Measurements from ENCODE around the gene FAM171A1. TPM values are rescaled to one million over a fixed set of nuclear protein-coding genes. Genes with fewer than 3 reads are reported as not detected.
"Not testable (repeated sequence)": the region's sequence is repeated elsewhere in the genome, so short reads cannot be mapped to it uniquely, and the experiment has no call there.

Gene FAM171A1
- total RNA-seq, 1 experiment from 2014 or later: 3.6 TPM

DNA sequence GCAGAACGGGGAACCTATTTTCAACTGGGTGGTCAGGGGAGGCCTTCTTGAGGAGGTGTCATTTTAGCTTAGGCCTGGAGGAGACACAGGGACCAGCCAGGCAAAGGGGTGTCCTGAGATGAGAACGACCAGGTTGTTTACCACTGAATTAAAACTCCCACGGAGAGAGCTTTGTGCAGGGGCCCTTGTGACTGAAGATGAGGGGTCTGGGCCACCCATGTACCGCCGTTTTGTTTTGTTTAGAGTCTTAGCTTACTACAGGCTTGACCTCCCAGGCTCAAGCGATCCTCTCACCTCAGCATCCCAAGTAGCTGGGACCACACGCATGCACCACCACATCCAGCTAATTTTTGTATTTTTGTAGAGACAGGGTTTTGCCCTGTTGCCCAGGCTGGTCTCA, 80.4 kb downstream of the FAM171A1 start:
- no peak for DNase-seq (ENCODE audit: low read depth)

DNA sequence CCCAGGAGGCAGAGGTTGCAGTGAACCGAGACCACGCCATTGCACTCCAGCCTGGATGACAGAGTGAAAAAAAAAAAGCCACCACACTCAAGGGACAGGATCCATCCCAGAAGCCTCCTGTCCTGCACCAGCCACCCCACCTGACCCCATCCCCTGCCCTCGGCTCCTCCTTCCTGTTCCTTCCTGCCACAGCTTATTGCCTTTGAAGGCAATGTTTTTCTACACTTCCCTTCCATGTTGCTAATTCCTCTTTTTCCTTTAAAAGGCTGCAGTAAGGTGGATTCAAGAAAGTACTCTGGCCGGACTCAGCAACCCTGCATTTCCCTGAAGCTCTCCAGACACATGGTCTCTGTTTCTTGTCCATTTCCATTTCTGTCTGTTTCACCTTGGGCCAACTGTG, 80.9 kb downstream of the FAM171A1 start:
- DNase-seq (ENCODE audit: low read depth): no peak

- no peak for DNase-seq (ENCODE audit: low read depth)
Observed at GRCh38 chr10:15280974-15281373, 90.1 kb downstream of the FAM171A1 start.

DNA sequence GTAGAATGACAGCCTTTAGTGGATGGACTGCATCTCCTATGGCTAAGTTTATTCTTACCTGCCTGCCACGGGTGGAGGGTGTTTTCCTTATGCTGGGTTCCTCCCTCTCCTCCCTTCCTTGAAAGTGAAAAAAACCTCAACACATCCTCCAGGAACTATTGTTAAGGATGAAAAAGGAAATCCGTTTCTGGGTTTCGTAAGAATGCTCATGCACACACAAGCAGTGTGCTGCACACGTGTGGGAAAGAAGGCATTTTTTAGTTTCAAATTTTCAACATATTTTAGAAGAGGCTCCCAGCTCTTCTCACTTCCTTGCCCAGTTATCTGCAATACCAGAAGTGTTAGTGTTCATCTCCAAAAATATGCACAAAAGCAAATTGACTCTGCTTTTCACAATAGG, 90.6 kb downstream of the FAM171A1 start:
- no peak for DNase-seq (ENCODE audit: low read depth)

- DNase-seq (ENCODE audit: low read depth): no peak
Observed at GRCh38 chr10:15279236-15279635, 91.9 kb downstream of the FAM171A1 start.

DNA sequence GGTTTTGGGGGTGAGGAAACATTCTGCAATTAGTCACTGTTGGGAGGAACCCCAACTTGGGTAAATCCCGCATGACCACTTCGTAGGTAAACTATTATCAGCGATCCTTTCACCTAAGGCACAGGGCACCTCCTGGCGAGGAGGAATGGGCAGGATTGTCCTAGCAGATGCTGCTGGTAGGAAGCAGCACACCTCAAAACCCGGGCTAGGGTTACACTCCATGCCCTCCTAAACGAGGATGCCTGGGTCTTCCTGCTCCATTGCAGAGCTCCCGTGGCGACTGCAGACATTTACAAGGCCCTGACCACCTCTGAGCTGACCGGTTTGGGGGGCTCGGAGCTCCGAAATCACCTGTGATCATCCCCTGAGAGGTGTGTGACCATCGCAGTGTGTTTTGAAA, 92.3 kb downstream of the FAM171A1 start:
- DNase-seq (ENCODE audit: low read depth): no peak

GRCh38 chr10:15276039-15276438, 95.0 kb downstream of the FAM171A1 start:
- not testable (repeated sequence) for DNase-seq (ENCODE audit: low read depth)

GRCh38 chr10:15269838-15270237, 101.3 kb downstream of the FAM171A1 start:
- not testable (repeated sequence) for DNase-seq (ENCODE audit: low read depth)

DNA sequence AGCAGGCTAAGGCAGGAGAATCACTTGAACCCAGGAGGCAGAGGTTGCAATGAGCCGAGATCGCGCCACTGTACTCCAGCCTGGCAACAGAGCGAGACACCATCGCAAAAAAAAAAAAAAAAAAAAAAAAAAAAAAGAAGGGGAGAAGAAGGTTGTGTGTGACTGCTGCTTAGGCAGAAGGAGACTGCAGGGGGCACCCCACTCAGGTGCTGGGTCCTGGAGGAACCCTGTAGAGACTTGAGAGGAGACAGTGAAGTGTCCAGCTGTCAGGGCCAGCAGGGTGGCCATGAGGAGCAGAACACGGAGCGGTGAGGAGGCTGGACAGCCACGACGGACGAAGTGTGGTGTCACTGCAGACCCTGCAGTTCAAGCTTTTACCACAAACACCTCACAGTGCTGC, 103.6 kb downstream of the FAM171A1 start:
- no peak for DNase-seq (ENCODE audit: low read depth)

DNA sequence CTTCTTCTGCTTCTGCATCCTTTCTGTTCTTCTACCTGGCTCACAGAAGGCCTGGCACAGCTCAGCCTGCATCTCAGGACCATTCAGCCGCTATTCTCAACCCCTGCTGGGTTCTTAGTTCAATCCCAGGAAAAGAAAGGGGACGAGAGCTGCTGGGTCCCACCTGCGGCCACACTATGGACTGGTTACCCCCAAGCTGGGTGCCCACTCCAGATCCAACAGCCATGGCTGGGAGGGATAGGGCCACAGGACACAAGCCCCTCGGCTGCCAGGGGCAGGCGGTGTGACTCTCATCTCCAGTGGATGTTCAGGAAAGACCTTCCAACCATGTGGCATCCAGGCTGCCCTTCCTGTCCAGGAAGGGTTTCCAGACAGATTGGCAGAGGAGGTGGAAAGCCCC, 105.0 kb downstream of the FAM171A1 start:
- no peak for DNase-seq (ENCODE audit: low read depth)

- DNase-seq (ENCODE audit: low read depth): no peak
Observed at GRCh38 chr10:15265558-15265957, 105.5 kb downstream of the FAM171A1 start.

GRCh38 chr10:15265056-15265455, 106.0 kb downstream of the FAM171A1 start:
- DNase-seq (ENCODE audit: low read depth): no peak

GRCh38 chr10:15263657-15264323, 107.3 kb downstream of the FAM171A1 start:
- DNase-seq (ENCODE audit: low read depth): no peak

GRCh38 chr10:15262036-15262713, 108.9 kb downstream of the FAM171A1 start:
- DNase-seq (ENCODE audit: low read depth): peak; percentile 32

DNA sequence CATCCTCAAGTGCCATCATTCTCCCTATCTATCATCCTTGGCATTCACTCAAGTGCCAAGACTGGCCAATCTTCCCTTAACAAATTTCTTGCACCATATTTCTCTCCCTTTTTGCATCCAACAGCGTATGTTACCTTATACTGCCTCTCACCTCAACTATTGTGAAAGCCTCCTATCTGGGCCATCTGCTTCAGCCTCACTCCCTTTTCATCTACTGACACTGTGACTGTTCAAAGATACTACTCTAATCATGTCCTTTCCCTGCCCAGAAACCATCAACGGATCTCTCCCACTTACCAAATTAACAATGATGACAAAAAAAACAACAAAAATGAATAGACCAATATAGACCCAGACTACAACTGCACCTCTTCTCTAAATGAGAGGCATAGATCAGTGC, 112.0 kb downstream of the FAM171A1 start:
- DNase-seq (ENCODE audit: low read depth): no peak

GRCh38 chr10:15258255-15258654, 112.8 kb downstream of the FAM171A1 start:
- DNase-seq (ENCODE audit: low read depth): no peak

- no peak for DNase-seq (ENCODE audit: low read depth)
Observed at GRCh38 chr10:15255961-15256360, 115.1 kb downstream of the FAM171A1 start.

GRCh38 chr10:15254808-15255648, 116.1 kb downstream of the FAM171A1 start:
- no peak for DNase-seq (ENCODE audit: low read depth)

- no peak for DNase-seq (ENCODE audit: low read depth)
Observed at GRCh38 chr10:15253951-15254807, 116.9 kb downstream of the FAM171A1 start.

DNA sequence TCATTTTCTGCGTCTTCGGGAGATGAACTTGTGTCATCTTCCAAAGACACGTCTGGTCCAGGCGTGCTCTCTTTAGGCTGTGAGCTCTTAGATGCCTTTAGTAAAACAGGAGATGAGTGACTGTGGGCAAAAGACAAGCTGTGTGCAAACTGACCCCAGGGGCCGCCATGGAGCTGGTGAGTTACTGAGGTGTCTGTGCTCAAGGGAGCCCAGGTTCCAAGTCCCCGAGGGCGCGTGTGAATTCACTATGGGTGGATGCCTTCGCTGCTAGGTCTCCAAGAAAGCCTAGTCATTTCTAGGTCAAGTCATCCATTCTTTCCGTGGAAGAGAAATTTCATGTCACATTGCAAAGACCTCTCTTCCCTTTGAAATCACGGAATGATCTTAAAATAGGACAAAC, 118.7 kb downstream of the FAM171A1 start:
- no peak for DNase-seq (ENCODE audit: low read depth)

GRCh38 chr10:15251791-15252380, 119.2 kb downstream of the FAM171A1 start:
- DNase-seq (ENCODE audit: low read depth): no peak
